Adrenal gland (tissue), 5 donors: ENCODE data around the gene COL18A1.

Experiments used
- POLR2A ChIP-seq, 2 donors: fragments of 450-650 bp; IDR thresholded peaks; one replicate each; pipeline ENCODE4 v1.6.1; 2017; ENCODE audit warnings: antibody characterized with exemption in 2 of 2, mild to moderate bottlenecking in 2 of 2, moderate library complexity in 1 of 2
- TF ChIP-seq, protein P1 (sequence below), 6 experiments: fragments of 450-650 bp in 4 of 6; fragments of 200-600 bp in 2 of 6; sonication (generic) in 1 of 6; IDR thresholded peaks; 1 replicate in 5 of 6; 2 replicates in 1 of 6; pipeline versions ENCODE4 v1.5.1 to v1.8.0; 2016 to 2021; ENCODE audit warnings: antibody characterized with exemption in 6 of 6, mild to moderate bottlenecking in 2 of 6, moderate library complexity in 1 of 6
- donor health status: DM: no; HTN: no; CAD: no.

- TF ChIP-seq, protein P1, sequence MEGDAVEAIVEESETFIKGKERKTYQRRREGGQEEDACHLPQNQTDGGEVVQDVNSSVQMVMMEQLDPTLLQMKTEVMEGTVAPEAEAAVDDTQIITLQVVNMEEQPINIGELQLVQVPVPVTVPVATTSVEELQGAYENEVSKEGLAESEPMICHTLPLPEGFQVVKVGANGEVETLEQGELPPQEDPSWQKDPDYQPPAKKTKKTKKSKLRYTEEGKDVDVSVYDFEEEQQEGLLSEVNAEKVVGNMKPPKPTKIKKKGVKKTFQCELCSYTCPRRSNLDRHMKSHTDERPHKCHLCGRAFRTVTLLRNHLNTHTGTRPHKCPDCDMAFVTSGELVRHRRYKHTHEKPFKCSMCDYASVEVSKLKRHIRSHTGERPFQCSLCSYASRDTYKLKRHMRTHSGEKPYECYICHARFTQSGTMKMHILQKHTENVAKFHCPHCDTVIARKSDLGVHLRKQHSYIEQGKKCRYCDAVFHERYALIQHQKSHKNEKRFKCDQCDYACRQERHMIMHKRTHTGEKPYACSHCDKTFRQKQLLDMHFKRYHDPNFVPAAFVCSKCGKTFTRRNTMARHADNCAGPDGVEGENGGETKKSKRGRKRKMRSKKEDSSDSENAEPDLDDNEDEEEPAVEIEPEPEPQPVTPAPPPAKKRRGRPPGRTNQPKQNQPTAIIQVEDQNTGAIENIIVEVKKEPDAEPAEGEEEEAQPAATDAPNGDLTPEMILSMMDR (IDR thresholded peaks at IDR 0.05): no peak
- no peak for TF ChIP-seq POLR2A (IDR thresholded peaks at IDR 0.05)
These were observed 132.3 kb downstream of the COL18A1 start for GRCh38 chr21:45537111-45537745.
